Mucosa of descending colon (tissue), 3 donors: ENCODE measurements around the gene C2orf81. TPM values are rescaled to one million over a fixed set of nuclear protein-coding genes. Genes with fewer than 3 reads are reported as not detected.
A peak's percentile ranks its signal among the peaks of the same experiment; 100 is the strongest.

Experiments used
- ATAC-seq: fragments of 200-7000 bp; cut with Tn5 transposase; one replicate; pipeline ENCODE4 v1.9.1; 2020; ENCODE audit warnings: mild to moderate bottlenecking, moderate library complexity
- DNase-seq, 3 donors: peaks; one replicate each; pipeline ENCODE4 v3.0.0-alpha.2; 2020
- H3K36me3 ChIP-seq: fragments of 200-600 bp; one replicate; pipeline ENCODE4 v1.8.0; 2021; ENCODE audit warnings: low read depth, mild to moderate bottlenecking
- H3K4me1 ChIP-seq: fragments of 200-600 bp; one replicate; pipeline ENCODE4 v1.8.0; 2021; ENCODE audit warnings: low read depth, mild to moderate bottlenecking
- H3K4me3 ChIP-seq: fragments of 200-600 bp; one replicate; pipeline ENCODE4 v1.8.0; 2021; ENCODE audit warnings: mild to moderate bottlenecking
- H3K9me3 ChIP-seq: fragments of 200-600 bp; one replicate; pipeline ENCODE4 v1.8.0; 2021; ENCODE audit warnings: mild to moderate bottlenecking
- CTCF ChIP-seq: fragments of 200-600 bp; IDR thresholded peaks from one replicate; pipeline ENCODE4 v1.8.0; 2022; ENCODE audit warnings: antibody characterized with exemption, mild to moderate bottlenecking
- intact Hi-C, 2 donors: fragments of 100-400 bp; cut with DNase I in 1 of 2; cut with micrococcal nuclease in 1 of 2; formaldehyde crosslinking; loops; one replicate each; pipeline versions ENCODE4 v1.11.0 to v1.11.1; 2022; cut with DNase I, micrococcal nuclease
- total RNA-seq, 3 donors: library from RNA; stranded (reverse); fragmentation: NEBNext Ultra II Directional in 2 of 3; extraction: Animal tissue kit (Norgen Biotek cat#: 25700) in 2 of 3; gene quantifications; one replicate each; pipeline versions ENCODE4 v1.2.1 to v1.2.4, GENCODE V29; 2021 to 2023
- donor health status: DM: no; HTN: no; CAD: no; lungs with moderate emphysema.
- donor health status: DM: no; HTN: no; CAD: no.
- donor health status: DM: no; HTN: yes; CAD: no.

C2orf81 gene
- total RNA-seq, 3 donors from 2014 or later = 0.53 to 2.3 (median 1.9) TPM

GRCh38 chr2:74440378-74441169 is 19.2 kb upstream of the C2orf81 start:
- Histone ChIP-seq H3K4me1 (peaks cover 12% of the 10 kb centered on the region), H3K4me3 (peak overlapping the region; percentile 38), H3K36me3 (no peaks in the 10 kb centered on the region), H3K9me3 (no peaks in the 10 kb centered on the region)
- TF ChIP-seq CTCF = no peak
- intact Hi-C loops = no loop called here
- ATAC-seq (peak; percentile 81), DNase-seq (peak; percentile 87 to 91 (median 90))

GRCh38 chr2:74439803-74440377 is 18.5 kb upstream of the C2orf81 start:
- no peak overlapping the region for H3K4me3 ChIP-seq
- peaks cover 12% of the 10 kb centered on the region for H3K4me1 ChIP-seq
- intact Hi-C loops = no loop called here
- no peaks in the 10 kb centered on the region for H3K9me3 ChIP-seq
- DNase-seq (peak; percentile 58 to 71 (median 70)), ATAC-seq (no peak)
- TF ChIP-seq CTCF = no peak
- H3K36me3 ChIP-seq = no peaks in the 10 kb centered on the region

GRCh38 chr2:74439373-74439772 is 18.0 kb upstream of the C2orf81 start:
- DNase-seq = no peak
- Histone ChIP-seq H3K4me1 (peaks cover 12% of the 10 kb centered on the region), H3K9me3 (no peaks in the 10 kb centered on the region), H3K36me3 (no peaks in the 10 kb centered on the region), H3K4me3 (no peak overlapping the region)
- TF ChIP-seq CTCF = no peak
- ATAC-seq = no peak
- intact Hi-C loops = no loop called here

- intact Hi-C loops = no loop called here
- DNase-seq (peak in 1 of 3 donors; percentile 3), ATAC-seq (no peak)
- H3K4me1 ChIP-seq = peaks cover 12% of the 10 kb centered on the region
- H3K36me3 ChIP-seq = no peaks in the 10 kb centered on the region
- no peak overlapping the region for H3K4me3 ChIP-seq
- no peak for TF ChIP-seq CTCF
- H3K9me3 ChIP-seq = no peaks in the 10 kb centered on the region
Measured at GRCh38 chr2:74438248-74438647, 16.8 kb upstream of the C2orf81 start.

- Histone ChIP-seq H3K4me1 (peaks cover 7% of the 10 kb centered on the region), H3K36me3 (no peaks in the 10 kb centered on the region), H3K4me3 (no peak overlapping the region), H3K9me3 (no peaks in the 10 kb centered on the region)
- DNase-seq (peak in 1 of 3 donors; percentile 16), ATAC-seq (no peak)
- intact Hi-C loops = no loop called here
- no peak for TF ChIP-seq CTCF
Measured at GRCh38 chr2:74436848-74437695, 15.7 kb upstream of the C2orf81 start.
